Measurements from ENCODE around the gene ASB18. TPM values are rescaled to one million over a fixed set of nuclear protein-coding genes. Genes with fewer than 3 reads are reported as not detected.

Gene ASB18
- total RNA-seq, 3 donors from 2014 or later (not counting 1 experiment from before 2014, with no cell fraction given), result not detected

DNA sequence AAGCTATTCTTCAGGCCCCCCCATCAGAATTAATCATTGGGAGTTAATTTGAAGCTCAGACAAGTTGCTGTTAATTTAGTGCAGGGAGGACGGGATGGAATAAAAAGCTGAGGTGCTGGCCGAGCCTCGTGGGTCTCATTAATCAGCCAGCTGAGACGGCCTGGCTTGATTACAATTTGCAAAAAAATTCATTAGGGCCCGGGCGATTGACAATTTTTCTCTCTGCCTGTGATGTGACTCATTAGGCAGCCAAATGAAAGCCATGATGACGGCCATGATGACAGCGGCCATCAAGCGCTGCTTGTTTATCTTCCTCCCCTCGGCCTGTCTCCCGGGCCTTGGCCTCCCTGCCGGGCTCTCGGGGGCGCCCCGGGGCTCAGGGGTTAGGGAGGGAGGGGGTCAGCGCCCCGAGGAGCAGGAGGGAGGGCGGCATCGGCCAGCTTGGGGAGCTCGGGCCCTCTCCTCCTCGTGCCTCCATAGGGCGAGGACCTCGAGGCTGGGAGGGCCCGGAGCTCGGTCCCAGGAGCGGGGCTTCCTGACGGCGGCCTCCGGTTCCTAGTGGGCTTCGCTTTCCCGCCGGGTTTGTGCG is 101.2 kb downstream of the ASB18 start:
- no peak for ATAC-seq
- peaks cover 5% of the 10 kb centered on the region for H3K4me1 ChIP-seq (ENCODE audit: control insufficient read depth, insufficient read depth, low read length)
- WGBS (ENCODE audit: insufficient coverage), result 16% methylated on average over 33 of the region's 33 CpGs
- Mint-ChIP-seq H3K27ac (no peak overlapping the region), H3K9me3 (no peaks in the 10 kb centered on the region), H3K4me3 (no peak overlapping the region), H3K27me3 (ENCODE audit: low read depth in 2 of 2) (peaks cover 44 to 51% of the 10 kb centered on the region in 2 donors), H3K36me3 (no peaks in the 10 kb centered on the region), H3K4me1 (peaks cover 6 to 7% of the 10 kb centered on the region in 2 donors)
- no peaks in the 10 kb centered on the region for H3K36me3 ChIP-seq (ENCODE audit: control insufficient read depth, insufficient read depth, low read length)
- H3K4me3 ChIP-seq (ENCODE audit: low read length), result no peak overlapping the region
- no peak for TF ChIP-seq CTCF (IDR thresholded peaks at IDR 0.05)
- peaks cover 26% of the 10 kb centered on the region for H3K27me3 ChIP-seq (ENCODE audit: control insufficient read depth, insufficient read depth, low read length)
- no peaks in the 10 kb centered on the region for H3K9me3 ChIP-seq (ENCODE audit: control insufficient read depth, insufficient read depth, low read length)
- intact Hi-C loops (cut with micrococcal nuclease), result no loop called here
- H3K27ac ChIP-seq (ENCODE audit: low read length), result no peak overlapping the region
- DNase-seq, result no peak

DNA sequence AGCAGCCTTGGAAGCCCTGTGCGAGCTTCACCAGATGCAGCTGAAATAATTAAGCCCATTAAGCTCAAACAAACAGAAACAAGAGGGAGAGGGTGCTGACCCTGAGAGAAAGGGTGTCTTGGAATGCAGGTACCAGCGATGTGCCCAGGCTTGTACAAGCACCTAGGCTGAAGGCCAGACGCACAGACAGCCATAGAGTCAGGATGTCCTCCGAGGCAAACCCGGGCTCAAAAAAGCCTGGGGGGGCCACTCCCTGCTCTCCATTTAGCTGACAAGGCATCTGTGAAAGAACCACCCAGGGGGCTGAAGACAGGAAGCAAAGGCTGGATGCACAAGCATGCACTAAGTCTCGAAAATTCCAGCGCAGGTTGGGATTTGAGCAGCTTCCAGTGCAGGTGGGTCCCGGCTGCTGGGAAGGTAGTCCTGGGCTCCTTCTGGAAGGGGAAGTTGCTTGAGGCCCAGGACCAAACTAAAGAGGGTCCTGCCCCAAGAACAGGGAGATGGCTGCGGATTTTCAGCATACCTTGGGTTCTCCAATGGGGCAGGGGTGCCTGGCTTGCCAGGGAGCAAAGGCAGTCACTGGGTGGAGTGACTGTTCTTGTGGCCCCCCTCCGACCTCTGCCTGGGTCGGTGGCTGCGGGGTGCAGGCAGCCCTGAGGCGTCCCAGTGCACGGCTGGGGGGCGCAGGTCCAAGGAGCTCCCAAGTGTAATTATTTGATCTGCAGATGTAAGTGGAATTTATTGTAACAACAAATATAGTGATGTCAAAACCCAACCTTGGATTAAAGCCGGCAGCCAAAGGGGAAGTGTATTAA is 102.0 kb downstream of the ASB18 start:
- Histone ChIP-seq H3K27ac (ENCODE audit: low read length) (no peak overlapping the region), H3K4me3 (ENCODE audit: low read length) (no peak overlapping the region), H3K36me3 (ENCODE audit: control insufficient read depth, insufficient read depth, low read length) (no peaks in the 10 kb centered on the region), H3K27me3 (ENCODE audit: control insufficient read depth, insufficient read depth, low read length) (peaks cover 28% of the 10 kb centered on the region), H3K9me3 (ENCODE audit: control insufficient read depth, insufficient read depth, low read length) (no peaks in the 10 kb centered on the region), H3K4me1 (ENCODE audit: control insufficient read depth, insufficient read depth, low read length) (peaks cover 5% of the 10 kb centered on the region)
- H3K36me3 Mint-ChIP-seq, result no peaks in the 10 kb centered on the region
- no peak for DNase-seq
- intact Hi-C loops (cut with micrococcal nuclease), result no loop called here
- H3K27me3 Mint-ChIP-seq (ENCODE audit: low read depth in 2 of 2), result peaks cover 52 to 58% of the 10 kb centered on the region in 2 donors
- H3K4me1 Mint-ChIP-seq, result peaks cover 6 to 7% of the 10 kb centered on the region in 2 donors
- no peak for ATAC-seq
- 51% methylated on average over 15 of the region's 16 CpGs for WGBS (ENCODE audit: insufficient coverage)
- no peak overlapping the region for H3K4me3 Mint-ChIP-seq
- no peaks in the 10 kb centered on the region for H3K9me3 Mint-ChIP-seq
- TF ChIP-seq CTCF (IDR thresholded peaks at IDR 0.05), result no peak
- no peak overlapping the region for H3K27ac Mint-ChIP-seq

GRCh38 chr2:236161531-236161930 is 102.7 kb downstream of the ASB18 start:
- Mint-ChIP-seq H3K27me3 (ENCODE audit: low read depth in 2 of 2) (peaks cover 54 to 55% of the 10 kb centered on the region in 2 donors), H3K27ac (no peak overlapping the region), H3K4me3 (no peak overlapping the region), H3K4me1 (peaks cover 3 to 4% of the 10 kb centered on the region in 2 donors), H3K9me3 (no peaks in the 10 kb centered on the region), H3K36me3 (no peaks in the 10 kb centered on the region)
- H3K27ac ChIP-seq (ENCODE audit: low read length), result no peak overlapping the region
- no peaks in the 10 kb centered on the region for H3K9me3 ChIP-seq (ENCODE audit: control insufficient read depth, insufficient read depth, low read length)
- H3K36me3 ChIP-seq (ENCODE audit: control insufficient read depth, insufficient read depth, low read length), result no peaks in the 10 kb centered on the region
- no peak for TF ChIP-seq CTCF (IDR thresholded peaks at IDR 0.05)
- peaks cover 5% of the 10 kb centered on the region for H3K4me1 ChIP-seq (ENCODE audit: control insufficient read depth, insufficient read depth, low read length)
- no peak for DNase-seq
- peaks cover 23% of the 10 kb centered on the region for H3K27me3 ChIP-seq (ENCODE audit: control insufficient read depth, insufficient read depth, low read length)
- H3K4me3 ChIP-seq (ENCODE audit: low read length), result no peak overlapping the region
- intact Hi-C loops (cut with micrococcal nuclease), result no loop called here
- no peak for ATAC-seq
- WGBS (ENCODE audit: insufficient coverage), result 64% methylated on average over 12 of the region's 12 CpGs
